Activated CD4-positive, alpha-beta T cell treated with anti-CD3 and anti-CD28 coated beads, Interleukin-2, amount 50 U/mL, for 16 hours (primary cell): ENCODE measurements around the gene ITPR2.
A peak's percentile ranks its signal among the peaks of the same experiment; 100 is the strongest.
"Not testable (repeated sequence)": the region's sequence is repeated elsewhere in the genome, so short reads cannot be mapped to it uniquely, and the experiment has no call there.

Experiments used
- DNase-seq: peaks from one replicate; pipeline ENCODE4 v3.0.0-alpha.2; 2020

ITPR2 gene

DNA sequence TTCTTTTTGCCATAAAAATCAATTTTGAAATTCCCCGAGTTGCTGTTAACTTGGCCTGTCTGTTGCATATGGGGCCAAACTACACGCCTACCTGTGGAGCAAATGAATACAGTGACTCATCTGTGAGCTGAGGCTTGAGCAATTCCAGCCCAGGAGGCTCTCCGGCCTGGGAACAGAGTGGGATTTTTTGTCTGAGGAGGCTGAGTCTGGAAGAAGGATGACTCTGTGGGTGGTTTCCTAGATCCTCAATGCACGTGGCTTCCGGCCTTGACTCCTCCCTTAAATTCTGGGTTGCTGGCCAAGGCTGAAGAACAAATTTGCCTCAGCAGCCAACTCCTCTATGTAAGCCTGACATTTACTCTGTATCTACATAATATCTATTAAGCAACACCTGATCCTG is 513.5 kb downstream of the ITPR2 start:
- no peak for DNase-seq

DNA sequence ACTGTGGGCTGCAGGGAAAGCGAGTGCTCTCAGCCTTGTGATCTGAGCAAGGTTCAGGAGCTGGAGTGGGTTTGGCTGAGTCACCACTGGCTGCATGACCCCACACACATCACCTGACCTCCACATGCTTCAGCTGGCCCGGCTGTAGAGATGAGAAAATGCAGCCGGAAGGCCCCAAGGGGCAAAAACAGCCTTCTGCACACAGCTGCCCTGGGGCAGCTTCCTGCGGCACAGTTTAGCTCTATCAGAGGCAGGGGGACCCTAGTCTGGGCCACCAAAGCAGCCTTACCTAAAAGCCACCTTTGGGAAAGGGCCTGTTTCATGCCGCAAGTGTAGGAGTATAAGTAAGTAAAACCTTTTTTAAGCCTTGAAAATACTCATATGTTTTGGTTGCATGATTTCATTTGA is 514.3 kb downstream of the ITPR2 start:
- peak; percentile 3 for DNase-seq

GRCh38 chr12:26317942-26318575 is 514.9 kb downstream of the ITPR2 start:
- DNase-seq = peak; percentile 59

- DNase-seq = not testable (repeated sequence)
Observed at GRCh38 chr12:26314103-26314502, 518.9 kb downstream of the ITPR2 start.

DNA sequence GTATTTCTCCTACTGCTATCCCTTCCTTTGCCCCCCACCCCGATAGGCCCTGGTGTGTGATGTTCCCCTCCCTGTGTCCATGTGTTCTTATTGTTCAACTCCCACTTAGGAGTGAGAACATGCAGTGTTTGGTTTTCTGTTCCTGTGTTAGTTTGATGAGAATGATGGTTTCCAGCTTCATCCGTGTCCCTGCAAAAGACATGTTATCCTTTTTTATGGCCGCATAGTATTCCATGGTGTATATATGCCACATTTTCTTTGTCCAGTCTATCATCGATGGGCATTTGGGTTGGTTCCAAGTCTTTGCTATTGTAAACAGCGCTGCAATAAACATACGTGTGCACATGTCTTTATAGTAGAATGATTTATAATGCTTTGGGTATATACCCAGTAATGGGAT is 522.5 kb downstream of the ITPR2 start:
- not testable (repeated sequence) for DNase-seq

- no peak for DNase-seq
Observed at GRCh38 chr12:26309634-26310033, 523.4 kb downstream of the ITPR2 start.

GRCh38 chr12:26304273-26304672 is 528.7 kb downstream of the ITPR2 start:
- DNase-seq = no peak

DNA sequence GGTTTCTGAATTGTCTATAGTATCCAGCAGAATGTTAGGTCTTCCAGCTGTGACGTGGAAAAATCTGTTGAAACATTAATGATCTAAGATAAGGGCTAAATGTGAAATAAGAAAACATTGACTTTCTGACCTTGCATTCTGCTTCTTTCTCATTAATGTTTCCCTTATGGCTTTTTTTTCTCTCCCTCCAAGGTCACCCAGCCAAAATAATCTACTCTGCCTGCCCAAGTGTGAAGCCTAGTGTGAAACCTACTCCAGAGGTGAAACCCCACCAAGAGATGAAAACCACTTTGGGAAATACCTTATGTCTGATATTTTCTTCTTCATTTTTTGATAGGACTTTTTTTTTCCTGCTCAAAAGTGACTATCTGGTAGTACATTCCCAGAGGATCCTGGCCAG is 529.6 kb downstream of the ITPR2 start:
- DNase-seq = no peak

DNA sequence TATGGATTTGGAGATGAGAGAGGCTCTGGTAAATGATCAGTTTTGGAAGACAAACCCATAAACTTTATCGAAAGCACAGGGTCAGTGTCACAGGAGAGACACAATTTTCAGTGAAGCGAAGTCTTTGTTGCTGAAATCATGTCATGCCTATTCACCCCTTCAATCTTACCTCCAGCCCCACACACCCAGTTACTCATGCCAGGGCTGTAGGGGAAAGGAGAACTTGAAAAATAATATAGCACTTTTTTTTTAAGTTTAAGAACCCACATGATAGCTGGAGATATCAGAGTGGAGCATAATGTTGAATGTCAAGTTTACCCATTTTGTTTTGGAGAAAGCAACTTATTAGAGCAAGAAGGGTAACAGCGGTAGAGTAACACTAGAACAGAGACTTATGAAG is 530.2 kb downstream of the ITPR2 start:
- no peak for DNase-seq

- no peak for DNase-seq
Observed at GRCh38 chr12:26299751-26300150, 533.2 kb downstream of the ITPR2 start.

- DNase-seq = peak; percentile 81
Observed at GRCh38 chr12:26298785-26299621, 534.0 kb downstream of the ITPR2 start.

GRCh38 chr12:26297396-26298070 is 535.5 kb downstream of the ITPR2 start:
- peak; percentile 61 for DNase-seq

DNA sequence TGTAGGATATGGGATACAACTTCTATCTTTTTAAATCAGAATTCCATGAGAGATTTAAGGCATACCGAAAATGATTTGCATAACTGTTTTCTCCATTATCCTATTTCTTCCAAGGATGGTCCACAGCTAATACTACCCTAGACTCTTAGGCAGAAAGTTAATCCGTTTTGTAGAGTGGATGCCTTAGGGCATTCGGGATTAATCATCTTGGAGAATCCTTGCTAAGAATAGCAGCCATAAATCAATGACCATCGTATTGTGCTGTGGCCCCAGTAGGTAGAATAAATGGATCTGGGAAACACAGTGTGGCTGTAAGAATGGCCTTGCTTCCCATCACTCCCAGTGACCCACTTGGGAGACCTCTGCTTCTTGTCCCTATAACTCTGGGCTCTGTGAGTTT is 538.0 kb downstream of the ITPR2 start:
- DNase-seq = no peak

- DNase-seq = no peak
Observed at GRCh38 chr12:26293612-26294011, 539.4 kb downstream of the ITPR2 start.

DNA sequence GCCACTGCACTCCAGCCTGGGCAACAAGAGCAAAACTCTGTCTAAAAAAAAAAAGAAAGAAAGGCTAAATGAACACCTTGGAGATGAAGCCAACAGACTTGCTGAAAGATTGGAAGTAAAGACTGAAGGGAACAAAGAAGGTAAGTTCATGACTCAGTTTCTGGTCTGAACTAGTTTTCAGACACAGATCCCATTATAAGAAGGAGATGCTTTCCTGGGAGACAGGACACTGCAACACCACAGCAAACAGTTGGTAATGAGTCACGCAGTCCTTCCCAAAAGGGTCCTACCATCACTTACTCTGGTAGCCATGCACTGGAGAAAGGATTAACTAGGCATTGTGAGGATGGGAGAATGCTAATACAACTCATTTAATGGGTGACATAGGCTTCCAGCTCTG is 540.4 kb downstream of the ITPR2 start:
- no peak for DNase-seq

GRCh38 chr12:26290565-26290964 is 542.4 kb downstream of the ITPR2 start:
- no peak for DNase-seq

GRCh38 chr12:26287671-26288381 is 545.2 kb downstream of the ITPR2 start:
- DNase-seq = no peak
